GM12878 (cell line): ENCODE results near the gene KMO. TPM values are rescaled to one million over a fixed set of nuclear protein-coding genes. Genes with fewer than 3 reads are reported as not detected.

Source experiments
- ATAC-seq: fragments of 200-7000 bp; cut with Tn5 transposase; 3 replicates; pipeline ENCODE4 v1.9.1; 2020; ENCODE audit warnings: mild to moderate bottlenecking, moderate library complexity
- BruUV-seq: library from RNA; stranded (reverse); fragments of 400-500 nt; replicated peaks from 2 replicates; lab custom pipeline; 2021; lab: Mats Ljungman, UMichigan
- CTCF ChIA-PET: fragments of 300-600 bp; sonication (Branson Sonifier 250); formaldehyde crosslinking; extraction: SDS; loops from one replicate; lab custom pipeline; 2021; ENCODE audit warnings: inconsistent platforms; lab: Yijun Ruan, JAX
- POLR2A ChIA-PET: fragments of 350-600 bp; formaldehyde crosslinking; extraction: SDS; loops from one replicate; lab custom pipeline; 2021; ENCODE audit warnings: inconsistent platforms; lab: Charles Lee
- RAD21 ChIA-PET: fragments of 300-600 bp; sonication (Branson Sonifier 250); formaldehyde crosslinking; loops from one replicate; lab custom pipeline; 2023; ENCODE audit warnings: antibody characterized with exemption; ENCODE audit not compliant: unreplicated experiment; lab: Charles Lee
- SMC1A ChIA-PET: fragments of 300-600 bp; sonication (Branson Sonifier 250); formaldehyde crosslinking; loops from one replicate; lab custom pipeline; 2023; ENCODE audit not compliant: unreplicated experiment, uncharacterized antibody; lab: Charles Lee
- DNase-seq: peaks from one replicate; pipeline ENCODE4 v3.0.0-alpha.2; 2011; ENCODE audit warnings: low read depth, low spot score
- FAIRE-seq: peaks from 3 replicates; lab custom pipeline; 2011; peaks lifted over from hg19 to GRCh38; lab: Jason Lieb, UNC
- H2AFZ ChIP-seq: 2 replicates; pipeline ENCODE4 v1.6.0; 2011; ENCODE audit warnings: low read depth, low read length, control low read depth; ENCODE audit not compliant: control insufficient read depth
- H3K27ac ChIP-seq: 2 replicates; pipeline ENCODE4 v1.5.1; 2011; ENCODE audit warnings: control low read depth; ENCODE audit not compliant: control insufficient read depth, insufficient read depth
- H3K27me3 ChIP-seq, 2 experiments: replicated peaks in 1 of 2; 2 replicates each; pipeline versions ENCODE4 v1.6.0 to v1.6.1; 2011; ENCODE audit warnings: low read length in 1 of 2; ENCODE audit not compliant: control insufficient read depth in 2 of 2, insufficient read depth in 2 of 2
- H3K36me3 ChIP-seq, 2 experiments: 2 replicates each; pipeline ENCODE4 v1.5.1; 2011; ENCODE audit warnings: low read length in 1 of 2; ENCODE audit not compliant: control insufficient read depth in 2 of 2, insufficient read depth in 2 of 2
- H3K4me1 ChIP-seq: 2 replicates; pipeline ENCODE4 v1.6.1; 2011; ENCODE audit warnings: mild to moderate bottlenecking, low read length, moderate library complexity, mixed read lengths; ENCODE audit not compliant: control insufficient read depth, insufficient read depth
- H3K4me2 ChIP-seq: 2 replicates; pipeline ENCODE4 v1.6.0; 2011; ENCODE audit warnings: control low read depth; ENCODE audit not compliant: control insufficient read depth, insufficient read depth
- H3K4me3 ChIP-seq: fragments of 200-600 bp; sonication (generic); 2 replicates; pipeline ENCODE4 v1.5.1; 2016
- H3K79me2 ChIP-seq: 2 replicates; pipeline ENCODE4 v1.6.0; 2011; ENCODE audit warnings: low read length; ENCODE audit not compliant: control insufficient read depth, insufficient read depth
- H3K9ac ChIP-seq: 2 replicates; pipeline ENCODE4 v1.8.0; 2011; ENCODE audit warnings: low read length, control low read depth, mixed read lengths; ENCODE audit not compliant: control insufficient read depth, insufficient read depth
- H3K9me3 ChIP-seq: replicated peaks from 3 replicates; pipeline ENCODE4 v1.5.1; 2011; ENCODE audit warnings: mild to moderate bottlenecking, low read length; ENCODE audit not compliant: control insufficient read depth, insufficient read depth
- H4K20me1 ChIP-seq: 2 replicates; pipeline ENCODE4 v1.6.0; 2011; ENCODE audit not compliant: control insufficient read depth, insufficient read depth
- CHD1 ChIP-seq: IDR thresholded peaks from 2 replicates; pipeline ENCODE4 v1.6.1; 2012; ENCODE audit warnings: low read depth, low read length, improper control_type of control experiment
- GABPA ChIP-seq: IDR thresholded peaks from 2 replicates; pipeline ENCODE4 v1.6.1; 2014; ENCODE audit warnings: antibody characterized with exemption, low read depth, mild to moderate bottlenecking, inconsistent platforms
- KLF5 ChIP-seq: fragments of 450-650 bp; IDR thresholded peaks from 2 replicates; pipeline ENCODE4 v1.6.1; 2014; ENCODE audit warnings: mild to moderate bottlenecking; ENCODE audit not compliant: partially characterized antibody
- NRF1 ChIP-seq: conservative IDR thresholded peaks from 2 replicates; pipeline ENCODE4 v1.6.1; 2011; ENCODE audit warnings: mild to moderate bottlenecking, low read depth, low read length, improper control_type of control experiment
- PKNOX1 ChIP-seq: fragments of 450-650 bp; IDR thresholded peaks from 2 replicates; pipeline ENCODE4 v1.6.1; 2016; ENCODE audit warnings: mild to moderate bottlenecking
- POLR2A ChIP-seq: IDR thresholded peaks from 2 replicates; pipeline ENCODE4 v1.6.1; 2011; ENCODE audit warnings: low read depth, mild to moderate bottlenecking, low read length
- RBBP5 ChIP-seq: fragments of 200-600 bp; sonication (generic); conservative IDR thresholded peaks from 2 replicates; pipeline ENCODE4 v1.6.1; 2016
- REST ChIP-seq: IDR thresholded peaks from 2 replicates; pipeline ENCODE4 v1.6.1; 2012; ENCODE audit warnings: mild to moderate bottlenecking, low read depth, low read length
- SREBF1 ChIP-seq: IDR thresholded peaks from 2 replicates; pipeline ENCODE4 v1.6.1; 2012; ENCODE audit warnings: mild to moderate bottlenecking, low read length
- STAT1 ChIP-seq: fragments of 450-650 bp; conservative IDR thresholded peaks from 2 replicates; pipeline ENCODE4 v1.6.1; 2014; ENCODE audit warnings: antibody characterized with exemption, mild to moderate bottlenecking
- TCF12 ChIP-seq: IDR thresholded peaks from 2 replicates; pipeline ENCODE4 v1.6.1; 2011; ENCODE audit warnings: low read depth, mild to moderate bottlenecking, low read length
- YY1 ChIP-seq: IDR thresholded peaks from 2 replicates; pipeline ENCODE4 v1.6.1; 2011; ENCODE audit warnings: low read depth, mild to moderate bottlenecking, low read length
- ZSCAN29 ChIP-seq: fragments of 450-650 bp; IDR thresholded peaks from 2 replicates; pipeline ENCODE4 v1.6.1; 2017; ENCODE audit warnings: mild to moderate bottlenecking, moderate library complexity
- WGBS: methylation state at CpG from one replicate; pipeline ENCODE4 v1.1.6; 2016; ENCODE audit warnings: low lambda C conversion rate; ENCODE audit not compliant: insufficient replicate concordance, insufficient coverage; ENCODE audit errors: missing lambda C conversion rate; 5-methylcytosine and 5-hydroxymethylcytosine counted together
- in situ Hi-C: fragments of 300-500 bp; cut with MboI; formaldehyde crosslinking; loops from 9 replicates; pipeline ENCODE4 v1.14.3; 2018; ENCODE audit warnings: mixed read lengths
- intact Hi-C: fragments of 100-400 bp; cut with micrococcal nuclease; formaldehyde crosslinking; loops from one replicate; pipeline ENCODE4 v1.14.2; 2022; ENCODE audit not compliant: unreplicated experiment
- polyA plus RNA-seq, 11 experiments: library from polyadenylated mRNA; depleted of rRNA in 4 of 11; unstranded in 6 of 11; stranded (reverse) in 5 of 11; fragments of >200 nt; fragmentation: Nextera tagmentation in 4 of 11; fragmentation: Illumina TruSeq in 1 of 11; extraction: Ambion mirVana in 4 of 11; extraction: Trizol in 1 of 11; gene quantifications; 1 replicate in 1 of 11; 2 replicates in 10 of 11; pipeline versions ENCODE4 v1.2.1 to v1.2.3, GENCODE V29; 2011 to 2016; ENCODE audit warnings: inconsistent platforms in 2 of 11, missing spikeins in 2 of 11, low read depth in 1 of 11
- total RNA-seq, 4 experiments: library from RNA; depleted of rRNA in 3 of 4; stranded (reverse); fragments of >200 nt in 3 of 4; fragmentation: Illumina TruSeq in 1 of 4; extraction: Trizol in 1 of 4; gene quantifications; 2 replicates each; pipeline versions ENCODE4 v1.2.1 to v1.2.3, GENCODE V29; 2013 to 2021
- TF ChIP-seq, protein P1 (sequence below): IDR thresholded peaks from 2 replicates; pipeline ENCODE4 v1.6.1; 2012; ENCODE audit warnings: low read depth, low read length, improper control_type of control experiment
- TF ChIP-seq, protein P2 (sequence below): IDR thresholded peaks from 2 replicates; pipeline ENCODE4 v1.6.1; 2012; ENCODE audit warnings: low read depth, low read length, improper control_type of control experiment
- TF ChIP-seq, protein P3 (sequence below): fragments of 450-650 bp; formaldehyde crosslinking; IDR thresholded peaks from 2 replicates; pipeline ENCODE4 v1.4.0; 2022; ENCODE audit warnings: mild to moderate bottlenecking, moderate library complexity

The KMO gene
- total and polyA plus RNA-seq, 10 of the 15 experiments (the other 5 are each of a cell fraction or from before 2014, with no cell fraction given) = 0.68 to 5.9 (median 1.5) TPM

DNA sequence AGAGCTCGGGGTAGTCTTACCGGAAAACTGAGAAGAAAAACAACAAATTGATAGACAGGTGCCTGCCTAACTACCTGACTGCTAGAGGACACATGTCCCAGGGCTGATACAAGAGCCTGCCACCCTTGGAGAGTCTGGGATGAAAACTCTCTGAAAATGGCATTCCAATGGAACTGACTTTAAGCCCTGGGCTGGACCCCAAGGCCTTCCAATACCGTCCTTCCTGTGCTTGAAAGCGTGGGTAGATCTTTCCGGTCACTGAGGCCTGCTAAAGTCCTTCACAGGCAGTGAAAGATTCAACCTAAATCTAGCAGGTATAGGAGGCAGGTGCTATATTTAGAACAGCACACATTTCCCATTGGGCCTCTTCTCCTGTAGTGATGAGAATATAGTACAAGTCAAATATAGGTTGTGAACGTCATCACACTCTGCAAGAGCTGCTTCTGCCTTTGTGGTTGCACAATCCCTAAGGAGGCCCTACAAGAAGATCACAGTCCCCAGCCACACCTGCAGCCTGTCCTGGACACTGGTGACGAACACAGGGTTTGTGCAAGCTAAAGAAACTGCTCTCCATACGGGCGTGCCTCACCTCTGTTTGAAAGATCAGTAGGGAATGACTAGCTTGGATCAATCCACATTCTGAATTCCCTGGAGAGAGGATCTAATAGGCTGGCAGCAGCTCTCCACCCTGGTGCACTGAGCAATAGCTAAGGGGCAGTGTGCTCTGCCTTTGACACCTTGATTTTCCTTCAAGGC is 108.9 kb downstream of the KMO start:
- intact Hi-C loops (no loop called here), in situ Hi-C loops (no loop called here)
- no peak overlapping the region for H3K4me3 ChIP-seq
- no peaks in the 10 kb centered on the region for H3K27me3 ChIP-seq
- CTCF ChIA-PET = interaction anchor here (0.5 to 1.0 kb wide), 5 partner anchors 12 to 102 kb away, joined by 3 to 5 read pairs (median 3); no protein-coding TSS in a partner anchor
- H3K79me2 ChIP-seq = peaks cover 35% of the 10 kb centered on the region
- RAD21 ChIA-PET = no interaction called here
- POLR2A ChIA-PET = no interaction called here
- H3K9ac ChIP-seq = no peak overlapping the region; the same call in 1 of the 2 replicates
- FAIRE-seq (no peak), ATAC-seq (no peak), DNase-seq (no peak)
- 58% methylated on average over 9 of the region's 9 CpGs for WGBS
- BruUV-seq = no TSS peak
- no peak overlapping the region for H3K27ac ChIP-seq
- H4K20me1 ChIP-seq = no peaks in the 10 kb centered on the region
- SMC1A ChIA-PET = no interaction called here
- peaks cover 9% of the 10 kb centered on the region for H3K4me1 ChIP-seq
- no peaks in the 10 kb centered on the region; the same call in 2 of the 3 replicates for H3K9me3 ChIP-seq
- no peaks in the 10 kb centered on the region for H3K36me3 ChIP-seq
- H3K4me2 ChIP-seq = peak overlapping the region; percentile 83
- peak overlapping the region; percentile 94 for H2AFZ ChIP-seq
- TF ChIP-seq, protein P1, sequence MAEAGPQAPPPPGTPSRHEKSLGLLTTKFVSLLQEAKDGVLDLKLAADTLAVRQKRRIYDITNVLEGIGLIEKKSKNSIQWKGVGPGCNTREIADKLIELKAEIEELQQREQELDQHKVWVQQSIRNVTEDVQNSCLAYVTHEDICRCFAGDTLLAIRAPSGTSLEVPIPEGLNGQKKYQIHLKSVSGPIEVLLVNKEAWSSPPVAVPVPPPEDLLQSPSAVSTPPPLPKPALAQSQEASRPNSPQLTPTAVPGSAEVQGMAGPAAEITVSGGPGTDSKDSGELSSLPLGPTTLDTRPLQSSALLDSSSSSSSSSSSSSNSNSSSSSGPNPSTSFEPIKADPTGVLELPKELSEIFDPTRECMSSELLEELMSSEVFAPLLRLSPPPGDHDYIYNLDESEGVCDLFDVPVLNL = no peak
- TF ChIP-seq, protein P2, sequence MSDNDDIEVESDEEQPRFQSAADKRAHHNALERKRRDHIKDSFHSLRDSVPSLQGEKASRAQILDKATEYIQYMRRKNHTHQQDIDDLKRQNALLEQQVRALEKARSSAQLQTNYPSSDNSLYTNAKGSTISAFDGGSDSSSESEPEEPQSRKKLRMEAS = no peak
- TF ChIP-seq GABPA = no peak
- no peak for TF ChIP-seq REST
- TF ChIP-seq ZSCAN29 = no peak
- no peak for TF ChIP-seq POLR2A
- no peak for TF ChIP-seq YY1
- TF ChIP-seq RBBP5 = no peak
- no peak for TF ChIP-seq KLF5
- TF ChIP-seq TCF12 = no peak
- no peak for TF ChIP-seq CHD1
- no peak for TF ChIP-seq PKNOX1
- no peak for TF ChIP-seq SREBF1
- TF ChIP-seq STAT1 = no peak
- no peak for TF ChIP-seq NRF1
- TF ChIP-seq, protein P3, sequence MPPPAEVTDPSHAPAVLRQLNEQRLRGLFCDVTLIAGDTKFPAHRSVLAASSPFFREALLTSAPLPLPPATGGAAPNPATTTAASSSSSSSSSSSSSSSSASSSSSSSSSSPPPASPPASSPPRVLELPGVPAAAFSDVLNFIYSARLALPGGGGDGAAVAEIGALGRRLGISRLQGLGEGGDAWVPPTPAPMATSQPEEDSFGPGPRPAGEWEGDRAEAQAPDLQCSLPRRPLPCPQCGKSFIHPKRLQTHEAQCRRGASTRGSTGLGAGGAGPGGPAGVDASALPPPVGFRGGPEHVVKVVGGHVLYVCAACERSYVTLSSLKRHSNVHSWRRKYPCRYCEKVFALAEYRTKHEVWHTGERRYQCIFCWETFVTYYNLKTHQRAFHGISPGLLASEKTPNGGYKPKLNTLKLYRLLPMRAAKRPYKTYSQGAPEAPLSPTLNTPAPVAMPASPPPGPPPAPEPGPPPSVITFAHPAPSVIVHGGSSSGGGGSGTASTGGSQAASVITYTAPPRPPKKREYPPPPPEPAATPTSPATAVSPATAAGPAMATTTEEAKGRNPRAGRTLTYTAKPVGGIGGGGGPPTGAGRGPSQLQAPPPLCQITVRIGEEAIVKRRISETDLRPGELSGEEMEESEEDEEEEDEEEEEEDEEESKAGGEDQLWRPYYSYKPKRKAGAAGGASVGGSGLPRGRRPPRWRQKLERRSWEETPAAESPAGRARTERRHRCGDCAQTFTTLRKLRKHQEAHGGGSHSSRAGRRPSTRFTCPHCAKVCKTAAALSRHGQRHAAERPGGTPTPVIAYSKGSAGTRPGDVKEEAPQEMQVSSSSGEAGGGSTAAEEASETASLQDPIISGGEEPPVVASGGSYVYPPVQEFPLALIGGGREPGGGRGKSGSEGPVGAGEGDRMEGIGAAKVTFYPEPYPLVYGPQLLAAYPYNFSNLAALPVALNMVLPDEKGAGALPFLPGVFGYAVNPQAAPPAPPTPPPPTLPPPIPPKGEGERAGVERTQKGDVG (CRISPR knock-in tag) = no peak
